ENCODE results near the gene MKX.

- TF ChIP-seq CTCF (IDR thresholded peaks at IDR 0.05; ENCODE audit: low read depth, low read length, missing input control) (no peak), YY1 (IDR thresholded peaks at IDR 0.05) (no peak)
These were observed 1.5 kb upstream of the MKX start for GRCh38 chr10:27747096-27747451.

All from liver (tissue), 2 donors.